ENCODE data around the gene CHMP4A.

GRCh38 chr14:24232121-24232644 is 18.9 kb upstream of the CHMP4A start, which contains the start of gene NEDD8:
- no peak for TF ChIP-seq CTCF (IDR thresholded peaks at IDR 0.05)
- peak; percentile 12 to 47 for TF ChIP-seq POLR2A (IDR thresholded peaks at IDR 0.05)
- TF ChIP-seq EP300 (IDR thresholded peaks at IDR 0.05): peak; percentile 40 to 83
